ENCODE results near the gene ALK.

Gene ALK

DNA sequence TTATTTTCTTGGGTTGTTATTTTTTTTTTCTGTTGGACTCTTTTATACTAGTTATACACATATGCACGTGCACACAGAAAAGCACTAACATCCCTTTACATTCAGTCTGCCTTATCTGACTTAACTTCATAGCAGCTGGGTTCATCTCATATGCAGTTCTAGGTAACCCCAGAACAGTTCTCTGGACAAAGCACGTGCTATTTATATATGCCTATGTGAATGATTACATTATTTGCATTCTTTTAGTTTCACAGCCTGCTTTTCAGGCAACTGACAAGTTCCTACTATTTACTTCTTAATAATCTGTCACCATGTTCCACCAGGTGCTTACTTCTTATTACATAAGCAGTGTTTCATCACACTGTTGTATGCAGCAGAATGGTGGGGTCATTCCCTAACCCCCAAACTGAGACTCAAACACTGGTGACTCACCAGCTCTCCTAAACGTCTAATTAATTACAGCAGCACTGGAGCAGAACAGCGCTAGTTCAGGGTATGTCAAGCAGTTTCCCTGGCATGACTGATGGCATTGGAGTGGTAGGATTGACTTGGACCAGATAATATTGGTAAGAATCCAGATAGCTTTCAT is 433.3 kb downstream of the ALK start:
- no peak overlapping the region for H3K4me3 ChIP-seq (ENCODE audit: low read depth, low read length)
- no peaks in the 10 kb centered on the region for H3K36me3 ChIP-seq
- no peaks in the 10 kb centered on the region for H3K9me3 ChIP-seq (ENCODE audit: severe bottlenecking)
- no peak overlapping the region for H3K27ac ChIP-seq
- TF ChIP-seq CTCF (IDR thresholded peaks at IDR 0.05; ENCODE audit: low read depth, low read length): no peak
- no peaks in the 10 kb centered on the region for H3K27me3 ChIP-seq (ENCODE audit: insufficient read depth, low read depth, severe bottlenecking)
- DNase-seq: no peak

GRCh38 chr2:29485631-29486030 is 435.8 kb downstream of the ALK start:
- TF ChIP-seq CTCF (IDR thresholded peaks at IDR 0.05; ENCODE audit: low read depth, low read length): no peak
- Histone ChIP-seq H3K9me3 (ENCODE audit: severe bottlenecking) (no peaks in the 10 kb centered on the region), H3K27me3 (ENCODE audit: insufficient read depth, low read depth, severe bottlenecking) (no peaks in the 10 kb centered on the region), H3K4me3 (ENCODE audit: low read depth, low read length) (no peak overlapping the region), H3K27ac (no peak overlapping the region), H3K36me3 (no peaks in the 10 kb centered on the region)
- DNase-seq: no peak

GRCh38 chr2:29485117-29485516 is 436.3 kb downstream of the ALK start:
- Histone ChIP-seq H3K36me3 (no peaks in the 10 kb centered on the region), H3K27me3 (ENCODE audit: insufficient read depth, low read depth, severe bottlenecking) (no peaks in the 10 kb centered on the region), H3K27ac (no peak overlapping the region), H3K4me3 (ENCODE audit: low read depth, low read length) (no peak overlapping the region), H3K9me3 (ENCODE audit: severe bottlenecking) (no peaks in the 10 kb centered on the region)
- no peak for DNase-seq
- no peak for TF ChIP-seq CTCF (IDR thresholded peaks at IDR 0.05; ENCODE audit: low read depth, low read length)

- Histone ChIP-seq H3K27me3 (ENCODE audit: insufficient read depth, low read depth, severe bottlenecking) (no peaks in the 10 kb centered on the region), H3K27ac (no peak overlapping the region), H3K36me3 (no peaks in the 10 kb centered on the region), H3K9me3 (ENCODE audit: severe bottlenecking) (no peaks in the 10 kb centered on the region), H3K4me3 (ENCODE audit: low read depth, low read length) (no peak overlapping the region)
- no peak for DNase-seq
- TF ChIP-seq CTCF (IDR thresholded peaks at IDR 0.05; ENCODE audit: low read depth, low read length): no peak
Measured at GRCh38 chr2:29482867-29483266, 438.5 kb downstream of the ALK start.

- Histone ChIP-seq H3K27ac (no peak overlapping the region), H3K36me3 (no peaks in the 10 kb centered on the region), H3K27me3 (ENCODE audit: insufficient read depth, low read depth, severe bottlenecking) (no peaks in the 10 kb centered on the region), H3K9me3 (ENCODE audit: severe bottlenecking) (peaks cover 2% of the 10 kb centered on the region), H3K4me3 (ENCODE audit: low read depth, low read length) (no peak overlapping the region)
- DNase-seq: no peak
- no peak for TF ChIP-seq CTCF (IDR thresholded peaks at IDR 0.05; ENCODE audit: low read depth, low read length)
Measured at GRCh38 chr2:29482348-29482747, 439.0 kb downstream of the ALK start.

GRCh38 chr2:29481313-29481712 is 440.1 kb downstream of the ALK start:
- Histone ChIP-seq H3K27me3 (ENCODE audit: insufficient read depth, low read depth, severe bottlenecking) (no peaks in the 10 kb centered on the region), H3K36me3 (no peaks in the 10 kb centered on the region), H3K4me3 (ENCODE audit: low read depth, low read length) (no peak overlapping the region), H3K9me3 (ENCODE audit: severe bottlenecking) (peaks cover 6% of the 10 kb centered on the region), H3K27ac (no peak overlapping the region)
- TF ChIP-seq CTCF (IDR thresholded peaks at IDR 0.05; ENCODE audit: low read depth, low read length): no peak
- DNase-seq: no peak

All from WERI-Rb-1 (cell line).